CD4-positive, alpha-beta T cell treated with Interleukin-12 subunit alpha and Interleukin-12 subunit beta, for 1 hour (primary cell): Measurements from ENCODE around the gene PDZK1.
"Not testable (repeated sequence)": the region's sequence is repeated elsewhere in the genome, so short reads cannot be mapped to it uniquely, and the experiment has no call there.

Source experiments
- DNase-seq: peaks from one replicate; pipeline ENCODE4 v3.0.0-alpha.2; 2020

Gene PDZK1

GRCh38 chr1:145708063-145708462, 895 bp upstream of the PDZK1 start:
- DNase-seq: no peak

- DNase-seq: no peak
These were observed 993 bp downstream of the PDZK1 start for GRCh38 chr1:145706086-145706664.

- DNase-seq: no peak
These were observed 1.5 kb downstream of the PDZK1 start for GRCh38 chr1:145705622-145706021.

- DNase-seq: no peak
These were observed 4.3 kb downstream of the PDZK1 start for GRCh38 chr1:145702826-145703225.

GRCh38 chr1:145702052-145702451, 5.1 kb downstream of the PDZK1 start:
- no peak for DNase-seq

- no peak for DNase-seq
These were observed 5.8 kb downstream of the PDZK1 start for GRCh38 chr1:145701306-145701862.

- DNase-seq: no peak
These were observed 10.6 kb downstream of the PDZK1 start for GRCh38 chr1:145696630-145696960.

GRCh38 chr1:145695821-145696629, 11.1 kb downstream of the PDZK1 start:
- no peak for DNase-seq

- no peak for DNase-seq
These were observed 14.3 kb downstream of the PDZK1 start for GRCh38 chr1:145692785-145693443.

GRCh38 chr1:145690587-145691558, 16.3 kb downstream of the PDZK1 start:
- peak; percentile 63 for DNase-seq

GRCh38 chr1:145689922-145690321, 17.2 kb downstream of the PDZK1 start:
- no peak for DNase-seq

GRCh38 chr1:145688924-145689323, 18.2 kb downstream of the PDZK1 start:
- DNase-seq: no peak

GRCh38 chr1:145688328-145688727, 18.8 kb downstream of the PDZK1 start:
- no peak for DNase-seq

GRCh38 chr1:145686078-145686477, 21.1 kb downstream of the PDZK1 start:
- DNase-seq: not testable (repeated sequence)

- not testable (repeated sequence) for DNase-seq
These were observed 22.3 kb downstream of the PDZK1 start for GRCh38 chr1:145684858-145685257.

- DNase-seq: not testable (repeated sequence)
These were observed 34.0 kb downstream of the PDZK1 start for GRCh38 chr1:145673217-145673616.

- DNase-seq: not testable (repeated sequence)
These were observed 36.0 kb downstream of the PDZK1 start for GRCh38 chr1:145670995-145671745.

- DNase-seq: not testable (repeated sequence)
These were observed 42.2 kb downstream of the PDZK1 start for GRCh38 chr1:145665015-145665414.

GRCh38 chr1:145662502-145662901, 44.7 kb downstream of the PDZK1 start:
- not testable (repeated sequence) for DNase-seq

GRCh38 chr1:145656245-145656943, 50.8 kb downstream of the PDZK1 start:
- not testable (repeated sequence) for DNase-seq

- not testable (repeated sequence) for DNase-seq
These were observed 63.2 kb downstream of the PDZK1 start for GRCh38 chr1:145643990-145644389.
